D721Med (cell line): ENCODE results near the gene MAP3K19.

Source experiments
- DNase-seq: peaks from one replicate; pipeline ENCODE4 v3.0.0; 2011; ENCODE audit warnings: low spot score; ENCODE audit not compliant: insufficient read length
- FAIRE-seq: peaks from 2 replicates; lab custom pipeline; 2011; peaks lifted over from hg19 to GRCh38; lab: Jason Lieb, UNC
- TF ChIP-seq, protein P1 (sequence below): IDR thresholded peaks from 2 replicates; pipeline ENCODE4 v1.5.1; 2012; ENCODE audit warnings: mild to moderate bottlenecking, control low read depth; ENCODE audit not compliant: insufficient read depth; ENCODE audit errors: missing control alignments

The MAP3K19 gene

DNA sequence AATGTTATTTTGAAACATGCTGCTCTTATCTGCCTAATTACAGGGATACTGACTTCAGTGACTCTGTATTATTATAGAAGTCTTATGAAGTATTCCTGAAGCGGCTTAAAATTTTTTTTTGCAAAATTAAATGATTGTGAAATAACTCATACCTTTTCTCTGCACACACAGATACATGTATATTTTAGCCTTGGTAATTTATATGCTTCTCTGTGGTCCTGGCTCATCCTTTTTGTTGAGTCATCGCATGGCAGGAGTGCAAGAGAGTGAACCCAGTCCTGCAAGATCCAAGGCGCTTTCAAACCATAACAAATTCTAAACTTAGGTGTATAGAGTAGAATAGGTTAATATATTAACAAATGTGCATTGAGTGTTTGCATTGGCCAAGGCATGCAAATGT, 120.1 kb downstream of the MAP3K19 start:
- TF ChIP-seq, protein P1, sequence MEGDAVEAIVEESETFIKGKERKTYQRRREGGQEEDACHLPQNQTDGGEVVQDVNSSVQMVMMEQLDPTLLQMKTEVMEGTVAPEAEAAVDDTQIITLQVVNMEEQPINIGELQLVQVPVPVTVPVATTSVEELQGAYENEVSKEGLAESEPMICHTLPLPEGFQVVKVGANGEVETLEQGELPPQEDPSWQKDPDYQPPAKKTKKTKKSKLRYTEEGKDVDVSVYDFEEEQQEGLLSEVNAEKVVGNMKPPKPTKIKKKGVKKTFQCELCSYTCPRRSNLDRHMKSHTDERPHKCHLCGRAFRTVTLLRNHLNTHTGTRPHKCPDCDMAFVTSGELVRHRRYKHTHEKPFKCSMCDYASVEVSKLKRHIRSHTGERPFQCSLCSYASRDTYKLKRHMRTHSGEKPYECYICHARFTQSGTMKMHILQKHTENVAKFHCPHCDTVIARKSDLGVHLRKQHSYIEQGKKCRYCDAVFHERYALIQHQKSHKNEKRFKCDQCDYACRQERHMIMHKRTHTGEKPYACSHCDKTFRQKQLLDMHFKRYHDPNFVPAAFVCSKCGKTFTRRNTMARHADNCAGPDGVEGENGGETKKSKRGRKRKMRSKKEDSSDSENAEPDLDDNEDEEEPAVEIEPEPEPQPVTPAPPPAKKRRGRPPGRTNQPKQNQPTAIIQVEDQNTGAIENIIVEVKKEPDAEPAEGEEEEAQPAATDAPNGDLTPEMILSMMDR, result no peak
- no peak for FAIRE-seq
- DNase-seq, result no peak

DNA sequence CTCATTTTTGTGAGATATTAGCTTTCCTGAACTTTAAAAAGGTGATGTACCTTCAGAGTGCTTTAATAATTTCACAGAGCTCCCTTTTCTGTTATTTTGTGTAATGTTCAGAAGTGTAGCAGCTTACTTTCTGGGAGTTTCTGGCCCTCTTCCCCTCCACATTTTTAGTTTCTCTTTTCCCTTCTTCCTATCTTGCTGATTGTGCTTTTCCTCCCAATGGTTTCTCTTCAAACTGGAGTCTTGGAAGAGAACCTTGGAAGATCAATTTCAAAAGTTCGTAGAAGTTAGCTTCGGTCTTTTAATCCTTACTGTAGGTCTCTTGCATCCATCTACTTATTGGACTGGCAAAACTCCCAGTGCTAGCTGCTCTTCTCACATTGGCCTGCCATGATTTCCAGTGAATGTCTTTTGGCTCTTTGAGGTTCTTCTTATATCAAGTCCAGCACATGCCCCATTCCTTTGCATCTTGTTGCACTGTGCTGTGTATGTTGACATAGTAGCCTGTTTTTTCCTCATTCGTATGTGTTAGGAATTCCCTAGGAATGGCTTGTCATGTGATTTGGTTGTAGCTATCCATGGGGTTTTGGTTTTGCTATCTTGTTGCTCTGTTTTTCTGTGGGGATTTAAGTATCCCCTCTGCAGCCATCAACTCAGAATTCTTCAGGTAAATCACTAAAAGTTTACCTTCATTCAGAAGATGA, 120.9 kb downstream of the MAP3K19 start:
- TF ChIP-seq, protein P1, result no peak
- no peak for DNase-seq
- FAIRE-seq, result no peak

DNA sequence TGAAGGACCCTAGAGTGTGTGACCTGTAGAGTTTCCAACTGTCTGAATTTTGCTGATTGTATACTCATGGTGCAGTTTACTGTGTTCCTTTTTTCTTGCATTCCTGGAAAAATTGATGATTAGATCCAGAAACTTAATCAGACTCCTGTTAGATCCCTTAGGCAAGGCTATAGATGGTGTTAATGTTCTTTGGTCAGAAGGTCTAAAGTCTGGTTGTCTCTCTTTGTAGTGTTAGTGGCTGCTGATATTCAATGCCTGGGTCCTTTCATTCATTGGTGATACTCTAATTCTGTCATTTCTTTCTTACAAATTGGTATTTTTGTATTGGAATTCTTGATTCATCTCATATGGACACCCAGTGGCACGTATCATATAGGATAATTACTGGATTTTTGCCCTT, 122.3 kb downstream of the MAP3K19 start:
- FAIRE-seq, result no peak
- no peak for DNase-seq
- TF ChIP-seq, protein P1, result no peak

DNA sequence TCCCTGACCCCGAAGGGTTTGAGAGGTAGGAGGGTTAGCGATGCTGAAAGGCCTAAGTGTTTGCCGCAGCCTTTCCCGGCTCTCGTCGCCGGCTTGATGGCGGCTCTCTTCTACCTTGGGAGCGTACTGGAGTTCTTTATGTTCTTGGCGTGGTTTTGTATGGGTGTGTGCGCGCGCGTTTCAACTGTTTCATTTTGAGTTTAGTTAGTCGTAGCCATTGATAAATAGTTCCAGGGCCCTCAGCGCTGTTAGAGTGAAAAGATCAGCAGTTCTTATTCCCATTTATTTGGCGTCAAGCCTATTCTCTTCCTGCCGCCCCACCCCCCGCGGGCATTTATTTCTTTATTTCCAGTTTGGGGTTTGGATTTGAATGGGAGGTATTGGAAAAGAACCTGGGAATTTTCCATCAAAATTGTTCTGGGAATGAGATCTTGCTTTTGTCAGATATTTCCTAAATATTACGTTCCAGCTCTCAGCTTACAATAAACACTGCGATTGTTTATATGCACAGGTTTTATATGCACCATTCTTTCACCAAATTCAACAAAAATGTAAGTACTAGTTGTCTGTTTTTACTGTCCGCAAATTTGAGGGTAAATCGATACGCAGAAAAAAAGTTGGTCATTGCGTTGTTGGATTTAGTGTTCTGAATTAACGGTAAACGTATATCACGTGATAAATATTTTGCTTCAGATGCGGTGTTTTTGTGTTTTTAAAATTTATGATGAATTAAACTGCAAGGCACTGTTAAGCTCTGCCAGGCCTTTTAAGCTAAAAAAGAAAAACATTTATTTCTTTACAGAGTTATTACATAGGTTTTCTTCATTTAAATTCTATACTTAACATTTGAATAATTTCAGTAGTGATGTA, 127.7 kb downstream of the MAP3K19 start:
- TF ChIP-seq, protein P1, result no peak
- FAIRE-seq, result no peak
- no peak for DNase-seq

DNA sequence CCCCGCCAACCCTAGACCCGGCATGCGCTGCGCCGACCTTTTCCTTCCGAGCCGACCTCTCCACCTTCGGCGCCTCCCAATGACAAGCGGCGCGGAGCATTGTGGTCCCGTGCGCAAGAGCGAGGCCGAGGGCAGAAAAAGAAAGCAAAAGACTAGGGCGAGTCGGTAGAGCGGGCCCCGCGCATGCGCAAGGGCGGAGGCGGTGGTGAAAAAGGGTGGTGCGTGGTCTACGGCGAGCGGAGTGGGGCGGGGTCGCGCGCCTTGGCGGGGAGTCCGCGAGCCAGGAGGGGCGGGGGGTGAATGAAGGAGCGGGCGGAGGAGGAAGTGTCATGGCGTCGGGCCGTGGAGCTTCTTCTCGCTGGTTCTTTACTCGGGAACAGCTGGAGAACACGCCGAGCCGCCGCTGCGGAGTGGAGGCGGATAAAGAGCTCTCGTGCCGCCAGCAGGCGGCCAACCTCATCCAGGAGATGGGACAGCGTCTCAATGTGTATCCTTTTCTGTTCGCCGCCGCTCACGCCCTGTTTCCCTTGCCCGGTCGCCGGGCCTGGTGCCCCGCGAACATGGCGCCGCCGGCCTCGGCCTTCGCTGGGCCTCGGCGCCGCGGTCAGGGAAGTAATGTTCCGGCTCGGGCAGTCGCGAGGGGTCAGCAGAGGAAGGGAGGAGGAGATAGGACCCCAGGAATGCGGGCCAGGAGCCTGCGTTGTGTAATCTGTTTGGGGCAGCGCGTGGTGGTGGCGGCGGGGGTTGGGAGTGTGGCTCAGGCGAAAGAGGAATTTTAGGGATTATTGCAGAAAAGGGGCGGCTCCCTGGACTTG, 128.5 kb downstream of the MAP3K19 start, which contains the start of gene CCNT2:
Gene CCNT2, plus strand, starts transcription at position 297 of the 815 bp plus-strand sequence. Its CDS starts 33 bp downstream, at position 330.
- peak; percentile 87 for DNase-seq
- no peak for FAIRE-seq
- TF ChIP-seq, protein P1, result no peak

DNA sequence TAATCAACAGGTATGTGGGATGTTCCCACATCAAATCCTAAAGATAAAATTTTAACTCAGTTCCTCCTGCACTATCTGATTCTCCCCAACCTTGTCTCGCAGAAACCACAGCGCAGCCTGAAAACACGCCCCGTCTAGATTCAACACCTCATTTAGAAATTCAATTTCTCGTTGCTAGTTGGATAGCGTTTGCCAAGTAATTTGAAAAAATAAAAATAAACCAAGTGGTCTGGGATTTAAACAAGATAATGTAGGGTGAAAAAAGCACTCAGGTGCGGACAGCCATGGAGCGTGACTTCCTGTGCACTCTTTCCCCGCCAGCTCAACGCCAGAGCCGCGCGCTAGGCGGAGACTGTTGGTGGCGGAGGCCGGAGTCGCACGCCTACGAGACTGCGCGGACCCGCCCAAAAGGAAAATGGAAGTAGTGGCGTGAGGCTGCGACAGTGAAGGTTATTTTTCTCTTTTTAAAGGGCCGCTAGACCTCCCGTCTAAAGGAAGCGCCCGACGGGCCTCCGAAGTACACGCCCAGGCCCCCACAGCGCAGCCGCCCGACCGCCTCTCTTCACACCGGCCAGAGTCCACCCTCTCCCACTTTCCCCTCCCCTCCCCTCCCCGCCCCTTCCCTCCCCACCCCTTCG, 129.2 kb downstream of the MAP3K19 start:
- TF ChIP-seq, protein P1, result peak; percentile 6
- DNase-seq (no peak), FAIRE-seq (no peak)
